Endothelial cell of umbilical vein (primary cell): ENCODE measurements around the gene PRM3. TPM values are rescaled to one million over a fixed set of nuclear protein-coding genes. Genes with fewer than 3 reads are reported as not detected.

Experiments used
- BruUV-seq: library from RNA; stranded (reverse); fragments of 400-500 nt; replicated peaks from 2 replicates; lab custom pipeline; 2021; lab: Mats Ljungman, UMichigan
- CTCF ChIA-PET: fragments of 300-600, 350-600 bp; sonication (Branson Sonifier 250); formaldehyde crosslinking; loops from one replicate; lab custom pipeline; 2021; ENCODE audit warnings: antibody characterized with exemption, inconsistent platforms; lab: Charles Lee
- POLR2A ChIA-PET: fragments of 300-600, 350-600 bp; sonication (Branson Sonifier 250); formaldehyde crosslinking; loops from one replicate; lab custom pipeline; 2021; ENCODE audit warnings: antibody characterized with exemption, inconsistent platforms; lab: Charles Lee
- DNase-seq: peaks from one replicate; pipeline ENCODE4 v3.0.0-alpha.2; 2011; ENCODE audit warnings: low read depth, low spot score
- FAIRE-seq: peaks from 2 replicates; lab custom pipeline; 2011; peaks lifted over from hg19 to GRCh38; lab: Jason Lieb, UNC
- H2AFZ ChIP-seq: 2 replicates; pipeline ENCODE4 v1.6.0; 2012; ENCODE audit warnings: low read depth, low read length, control low read depth, inconsistent platforms
- H3K27ac ChIP-seq: 2 replicates; pipeline ENCODE4 v1.5.1; 2011; ENCODE audit warnings: low read depth, mild to moderate bottlenecking, control low read depth, low read length, moderate library complexity; ENCODE audit not compliant: insufficient read depth
- H3K27me3 ChIP-seq, 2 experiments: 2 replicates each; pipeline versions ENCODE4 v1.6.0 to v1.6.1; 2011; ENCODE audit warnings: low read length in 2 of 2, mixed read lengths in 1 of 2; ENCODE audit not compliant: control insufficient read depth in 2 of 2, insufficient read depth in 2 of 2
- H3K36me3 ChIP-seq, 2 experiments: 2 replicates in 1 of 2; 3 replicates in 1 of 2; pipeline ENCODE4 v1.5.1; 2011; ENCODE audit warnings: low read length in 2 of 2, mild to moderate bottlenecking in 1 of 2, moderate library complexity in 1 of 2; ENCODE audit not compliant: control insufficient read depth in 2 of 2, insufficient read depth in 2 of 2; ENCODE audit errors: extremely low read depth in 1 of 2
- H3K4me1 ChIP-seq: 3 replicates; pipeline ENCODE4 v1.5.1; 2011; ENCODE audit warnings: mild to moderate bottlenecking, low read length; ENCODE audit not compliant: control insufficient read depth, insufficient read depth; ENCODE audit errors: extremely low read depth
- H3K4me2 ChIP-seq: 2 replicates; pipeline ENCODE4 v1.6.1; 2011; ENCODE audit warnings: low read length, control low read depth, mixed read lengths; ENCODE audit not compliant: insufficient read depth
- H3K4me3 ChIP-seq, 3 experiments: fragments of 200-600 bp in 1 of 3; sonication (generic), shearing (Covaris generic) in 1 of 3; replicated peaks in 1 of 3; 2 replicates each; pipeline ENCODE4 v1.5.1; 2011 to 2016; ENCODE audit warnings: control low read depth in 3 of 3, low read length in 3 of 3, mild to moderate bottlenecking in 2 of 3, inconsistent platforms in 1 of 3, low read depth in 1 of 3, moderate library complexity in 1 of 3; ENCODE audit not compliant: insufficient read depth in 1 of 3
- H3K79me2 ChIP-seq: 2 replicates; pipeline ENCODE4 v1.6.0; 2012; ENCODE audit warnings: low read length, inconsistent platforms; ENCODE audit not compliant: control insufficient read depth, insufficient read depth
- H3K9ac ChIP-seq: replicated peaks from 2 replicates; pipeline ENCODE3; 2011; ENCODE audit warnings: low read length, control low read depth; ENCODE audit not compliant: insufficient read depth; ENCODE audit errors: extremely low read depth
- H3K9me1 ChIP-seq: replicated peaks from 3 replicates; pipeline ENCODE4 v1.6.0; 2011; ENCODE audit warnings: mild to moderate bottlenecking, low read length; ENCODE audit not compliant: control insufficient read depth, insufficient read depth; ENCODE audit errors: extremely low read depth
- H3K9me3 ChIP-seq: replicated peaks from 2 replicates; pipeline ENCODE4 v1.5.1; 2012; ENCODE audit warnings: low read length, inconsistent platforms; ENCODE audit not compliant: control insufficient read depth, insufficient read depth
- H4K20me1 ChIP-seq: replicated peaks from 2 replicates; pipeline ENCODE3; 2011; ENCODE audit warnings: mild to moderate bottlenecking, low read length; ENCODE audit not compliant: control insufficient read depth, insufficient read depth; ENCODE audit errors: extremely low read depth
- EZH2 ChIP-seq: IDR thresholded peaks from 2 replicates; pipeline ENCODE4 v1.6.1; 2012; ENCODE audit warnings: borderline replicate concordance, low read depth, mild to moderate bottlenecking, moderate library complexity, low read length, inconsistent platforms; ENCODE audit not compliant: severe bottlenecking
- FOS ChIP-seq: IDR thresholded peaks from 2 replicates; pipeline ENCODE4 v1.6.1; 2011; ENCODE audit warnings: mild to moderate bottlenecking, low read length, moderate library complexity, borderline replicate concordance; ENCODE audit not compliant: insufficient read depth
- GATA2 ChIP-seq: IDR thresholded peaks from 2 replicates; pipeline ENCODE4 v1.7.0; 2011; ENCODE audit warnings: low read depth, mild to moderate bottlenecking, moderate library complexity, mixed read lengths, low read length; ENCODE audit not compliant: insufficient read length, insufficient read depth
- JUN ChIP-seq: IDR thresholded peaks from 2 replicates; pipeline ENCODE4 v1.6.1; 2011; ENCODE audit warnings: borderline replicate concordance, low read depth; ENCODE audit not compliant: insufficient read length, insufficient read depth
- MYC ChIP-seq: IDR thresholded peaks from one replicate; pipeline ENCODE4 v1.6.1; 2011; ENCODE audit warnings: mild to moderate bottlenecking, low read depth, low read length
- POLR2A ChIP-seq: IDR thresholded peaks from 2 replicates; pipeline ENCODE4 v1.6.1; 2012; ENCODE audit warnings: low read depth, mild to moderate bottlenecking, control low read depth, low read length
- POLR2AphosphoS5 ChIP-seq: IDR thresholded peaks from 2 replicates; pipeline ENCODE4 v1.6.1; 2012; ENCODE audit warnings: low read depth, mild to moderate bottlenecking, control low read depth, low read length, moderate library complexity; ENCODE audit not compliant: insufficient read depth
- dilution Hi-C: fragments of 300-500 bp; cut with MboI; formaldehyde crosslinking; loops from one replicate; pipeline ENCODE4 v1.15.0; 2019; ENCODE audit warnings: low sequenced_read_pairs; ENCODE audit not compliant: extremely low pct_ligation_motif_present
- intact Hi-C: fragments of 100-400 bp; cut with micrococcal nuclease; formaldehyde crosslinking; loops from one replicate; pipeline ENCODE4 v1.10.0; 2022
- polyA plus RNA-seq, 4 experiments: library from polyadenylated mRNA; depleted of rRNA in 3 of 4; stranded (reverse) in 3 of 4; unstranded in 1 of 4; fragments of >200 nt; gene quantifications; 2 replicates each; pipeline versions ENCODE4 v1.2.1 to v1.2.3, GENCODE V29; 2011 to 2012; ENCODE audit warnings: missing spikeins in 1 of 4
- total RNA-seq: library from RNA; stranded (reverse); gene quantifications from 2 replicates; pipeline ENCODE4 v1.2.3, GENCODE V29; 2021
- TF ChIP-seq, protein P1 (sequence below), 2 donors: IDR thresholded peaks; 1 replicate in 1 of 2; 2 replicates in 1 of 2; pipeline ENCODE4 v1.5.1; 2011; ENCODE audit warnings: low read length in 2 of 2, mild to moderate bottlenecking in 2 of 2, moderate library complexity in 2 of 2, control low read depth in 1 of 2, inconsistent platforms in 1 of 2, low read depth in 1 of 2; ENCODE audit not compliant: insufficient read depth in 1 of 2; ENCODE audit errors: extremely low read depth in 1 of 2
- TF ChIP-seq, protein P2 (sequence below): IDR thresholded peaks from 2 replicates; pipeline ENCODE4 v1.6.1; 2011; ENCODE audit not compliant: insufficient read depth, insufficient read length

Gene PRM3
- total and polyA plus RNA-seq, 2 donors (not counting 3 experiments of a cell fraction or from before 2014, with no cell fraction given) = not detected

DNA sequence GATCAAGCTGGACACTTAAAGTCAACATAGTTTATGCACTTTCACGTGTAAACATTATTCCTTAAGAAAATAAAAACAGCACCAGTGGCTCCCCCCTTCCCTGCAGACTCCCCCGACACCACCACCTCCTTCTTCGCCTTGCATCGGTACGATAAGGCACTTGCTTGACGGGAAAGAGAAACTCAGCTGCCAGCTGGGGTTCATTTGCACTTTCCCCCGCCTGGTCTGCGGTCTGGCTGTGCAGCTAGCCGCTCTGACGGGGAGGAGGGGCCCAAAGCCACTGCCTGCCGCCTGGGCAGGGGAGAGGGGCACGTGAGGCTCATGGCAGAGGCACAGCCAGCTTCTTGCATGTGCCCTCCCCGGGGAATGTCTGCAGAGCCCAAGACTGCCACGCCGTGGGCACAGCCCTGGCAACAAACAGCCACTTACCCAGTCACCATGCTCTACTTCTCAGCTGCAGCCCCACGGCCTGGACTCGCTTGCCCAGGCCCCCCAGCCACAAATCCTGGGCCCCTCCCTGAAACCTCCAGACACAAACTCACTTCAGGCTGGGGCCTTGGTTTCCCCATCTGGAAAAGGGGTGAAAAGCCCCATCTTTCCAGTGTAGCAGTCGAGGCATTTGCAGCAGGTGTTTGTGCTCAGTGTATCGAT, 24.2 kb upstream of the PRM3 start:
- no peak overlapping the region for H2AFZ ChIP-seq
- no peaks in the 10 kb centered on the region for H4K20me1 ChIP-seq
- H3K4me2 ChIP-seq = no peak overlapping the region
- intact Hi-C loops (no loop called here), dilution Hi-C loops (no loop called here)
- no peaks in the 10 kb centered on the region for H3K79me2 ChIP-seq
- peak; percentile 15 for DNase-seq
- ChIA-PET CTCF (interaction anchor here (0.8 to 2.2 kb wide), 7 partner anchors 14 to 343 kb away, joined by 3 to 8 read pairs (median 4); partner anchors contain the start of genes PRM3 and SOCS1), POLR2A (no interaction called here)
- TF ChIP-seq MYC (no peak), EZH2 (no peak), JUN (no peak), POLR2A (no peak), FOS (no peak), GATA2 (no peak), POLR2AphosphoS5 (no peak)
- TF ChIP-seq, protein P1, sequence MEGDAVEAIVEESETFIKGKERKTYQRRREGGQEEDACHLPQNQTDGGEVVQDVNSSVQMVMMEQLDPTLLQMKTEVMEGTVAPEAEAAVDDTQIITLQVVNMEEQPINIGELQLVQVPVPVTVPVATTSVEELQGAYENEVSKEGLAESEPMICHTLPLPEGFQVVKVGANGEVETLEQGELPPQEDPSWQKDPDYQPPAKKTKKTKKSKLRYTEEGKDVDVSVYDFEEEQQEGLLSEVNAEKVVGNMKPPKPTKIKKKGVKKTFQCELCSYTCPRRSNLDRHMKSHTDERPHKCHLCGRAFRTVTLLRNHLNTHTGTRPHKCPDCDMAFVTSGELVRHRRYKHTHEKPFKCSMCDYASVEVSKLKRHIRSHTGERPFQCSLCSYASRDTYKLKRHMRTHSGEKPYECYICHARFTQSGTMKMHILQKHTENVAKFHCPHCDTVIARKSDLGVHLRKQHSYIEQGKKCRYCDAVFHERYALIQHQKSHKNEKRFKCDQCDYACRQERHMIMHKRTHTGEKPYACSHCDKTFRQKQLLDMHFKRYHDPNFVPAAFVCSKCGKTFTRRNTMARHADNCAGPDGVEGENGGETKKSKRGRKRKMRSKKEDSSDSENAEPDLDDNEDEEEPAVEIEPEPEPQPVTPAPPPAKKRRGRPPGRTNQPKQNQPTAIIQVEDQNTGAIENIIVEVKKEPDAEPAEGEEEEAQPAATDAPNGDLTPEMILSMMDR (IDR thresholded peaks at IDR 0.05; ENCODE audit: extremely low read depth in 1 of 2, insufficient read depth in 1 of 2, low read depth in 1 of 2, low read length in 2 of 2) = no peak
- TF ChIP-seq, protein P2, sequence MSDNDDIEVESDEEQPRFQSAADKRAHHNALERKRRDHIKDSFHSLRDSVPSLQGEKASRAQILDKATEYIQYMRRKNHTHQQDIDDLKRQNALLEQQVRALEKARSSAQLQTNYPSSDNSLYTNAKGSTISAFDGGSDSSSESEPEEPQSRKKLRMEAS = no peak
- no peak overlapping the region for H3K27ac ChIP-seq
- H3K9ac ChIP-seq = no peak overlapping the region
- no peaks in the 10 kb centered on the region for H3K4me1 ChIP-seq
- no peaks in the 10 kb centered on the region for H3K9me1 ChIP-seq
- no peak overlapping the region for H3K4me3 ChIP-seq
- no peak for FAIRE-seq
- BruUV-seq = no TSS peak
- H3K27me3 ChIP-seq = no peaks in the 10 kb centered on the region
- no peaks in the 10 kb centered on the region for H3K9me3 ChIP-seq
- no peaks in the 10 kb centered on the region for H3K36me3 ChIP-seq
